ENCODE measurements around the gene AURKB. TPM values are rescaled to one million over a fixed set of nuclear protein-coding genes. Genes with fewer than 3 reads are reported as not detected.
A peak's percentile ranks its signal among the peaks of the same experiment; 100 is the strongest.

The AURKB gene
- total and polyA plus RNA-seq, 2 of the 13 experiments (the other 11 are each of a cell fraction or from before 2014, with no cell fraction given) = 29.5 to 75.3 TPM

- no peak for TF ChIP-seq ZNF512B (CRISPR knock-in tag; IDR thresholded peaks at IDR 0.05; ENCODE audit: borderline replicate concordance)
- TF ChIP-seq ZMAT5 (CRISPR knock-in tag; IDR thresholded peaks at IDR 0.05; ENCODE audit: borderline replicate concordance, low read depth) = no peak
- TF ChIP-seq RNF219 (CRISPR knock-in tag; IDR thresholded peaks at IDR 0.05) = 0 out of 2 replicates have a peak, but pooled peaks have one; percentile 48
- peak; percentile 59 for TF ChIP-seq TAF1 (CRISPR knock-in tag; IDR thresholded peaks at IDR 0.05)
- no peak for TF ChIP-seq CSRNP2 (CRISPR knock-in tag; conservative IDR thresholded peaks at IDR 0.05; ENCODE audit: low read depth)
- TF ChIP-seq LCORL (IDR thresholded peaks at IDR 0.05) = no peak
- peak; percentile 64 for TF ChIP-seq LCORL (CRISPR knock-in tag; IDR thresholded peaks at IDR 0.05)
- TF ChIP-seq ZNF180 (CRISPR knock-in tag; IDR thresholded peaks at IDR 0.05; ENCODE audit: borderline replicate concordance, low read depth) = no peak; the same call in 1 of the 2 replicates
- no peak for TF ChIP-seq ZNF737 (CRISPR knock-in tag; IDR thresholded peaks at IDR 0.05; ENCODE audit: borderline replicate concordance)
- peak; percentile 43; the same call in 1 of the 2 replicates for TF ChIP-seq PITX1 (CRISPR knock-in tag; IDR thresholded peaks at IDR 0.05)
- peak; percentile 48; the same call in 1 of the 2 replicates for TF ChIP-seq CREB1 (IDR thresholded peaks at IDR 0.05)
- TF ChIP-seq CREB1 (CRISPR knock-in tag; IDR thresholded peaks at IDR 0.05) = peak; percentile 87
- TF ChIP-seq POLR2AphosphoS5 (IDR thresholded peaks at IDR 0.05; ENCODE audit: low read depth, low read length) = peak; percentile 89
- TF ChIP-seq THAP9 (CRISPR knock-in tag; IDR thresholded peaks at IDR 0.05; ENCODE audit: borderline replicate concordance) = peak; percentile 65; the same call in 1 of the 2 replicates
- TF ChIP-seq SUZ12 (IDR thresholded peaks at IDR 0.05; ENCODE audit: low read depth, low read length) = no peak
- TF ChIP-seq ZFP91 (CRISPR knock-in tag; IDR thresholded peaks at IDR 0.05; ENCODE audit: borderline replicate concordance) = peak; percentile 95
Observed at GRCh38 chr17:8222630-8223355, 12.4 kb upstream of the AURKB start (continued).

Data from HepG2 (cell line).